Neuronal stem cell (in vitro differentiated cells): ENCODE measurements around the gene STK32B.

ENCODE experiments used
- DNase-seq: peaks from one replicate; pipeline ENCODE4 v3.0.0-alpha.2; 2013; ENCODE audit warnings: low spot score
- H2AFZ ChIP-seq: one replicate; pipeline ENCODE4 v1.6.1; 2013; ENCODE audit warnings: mild to moderate bottlenecking, low read length, inconsistent platforms
- H2AK5ac ChIP-seq: 2 replicates; pipeline ENCODE4 v1.6.1; 2013; ENCODE audit warnings: low read depth, mild to moderate bottlenecking, inconsistent platforms, low read length, moderate library complexity, mixed read lengths
- H2BK120ac ChIP-seq: 2 replicates; pipeline ENCODE4 v1.6.1; 2013; ENCODE audit warnings: low read depth, mild to moderate bottlenecking, inconsistent platforms, low read length, moderate library complexity, mixed read lengths
- H2BK12ac ChIP-seq: one replicate; pipeline ENCODE4 v1.6.1; 2013; ENCODE audit warnings: low read length, inconsistent platforms
- H2BK15ac ChIP-seq: 2 replicates; pipeline ENCODE4 v1.6.1; 2013; ENCODE audit warnings: mild to moderate bottlenecking, low read length, inconsistent platforms, mixed read lengths
- H2BK5ac ChIP-seq: one replicate; pipeline ENCODE4 v1.6.1; 2013; ENCODE audit warnings: inconsistent platforms, mild to moderate bottlenecking, low read length, moderate library complexity
- H3K14ac ChIP-seq: one replicate; pipeline ENCODE4 v1.6.1; 2013; ENCODE audit warnings: low read length, inconsistent platforms
- H3K18ac ChIP-seq: 2 replicates; pipeline ENCODE4 v1.6.1; 2013; ENCODE audit warnings: low read length, inconsistent platforms
- H3K23ac ChIP-seq: 2 replicates; pipeline ENCODE4 v1.6.1; 2013; ENCODE audit warnings: low read depth, mild to moderate bottlenecking, mixed read lengths, low read length, inconsistent platforms; ENCODE audit not compliant: poor library complexity
- H3K27ac ChIP-seq: replicated peaks from 3 replicates; pipeline ENCODE4 v1.5.1; 2013; ENCODE audit warnings: low read length, inconsistent platforms
- H3K27me3 ChIP-seq, 3 experiments: 2 replicates each; pipeline ENCODE4 v1.6.1; 2013; ENCODE audit warnings: low read length in 3 of 3, mild to moderate bottlenecking in 2 of 3, inconsistent platforms in 1 of 3, low read depth in 1 of 3, mixed read lengths in 1 of 3, moderate library complexity in 1 of 3; ENCODE audit not compliant: control insufficient read depth in 3 of 3, insufficient read depth in 3 of 3
- H3K36me3 ChIP-seq, 2 donors: replicated peaks in 1 of 2; 2 replicates each; pipeline ENCODE4 v1.6.1; 2013; ENCODE audit warnings: low read length in 2 of 2; ENCODE audit not compliant: control insufficient read depth in 2 of 2, insufficient read depth in 2 of 2
- H3K4ac ChIP-seq: 2 replicates; pipeline ENCODE4 v1.6.1; 2013; ENCODE audit warnings: inconsistent platforms, mild to moderate bottlenecking, low read length, moderate library complexity
- H3K4me1 ChIP-seq, 2 donors: 1 replicate in 1 of 2; 2 replicates in 1 of 2; pipeline ENCODE4 v1.6.1; 2013; ENCODE audit warnings: low read length in 2 of 2, low read depth in 1 of 2; ENCODE audit not compliant: control insufficient read depth in 2 of 2, insufficient read depth in 1 of 2
- H3K4me2 ChIP-seq: one replicate; pipeline ENCODE4 v1.6.1; 2013; ENCODE audit warnings: mild to moderate bottlenecking, low read length, inconsistent platforms; ENCODE audit not compliant: insufficient read depth, poor library complexity, severe bottlenecking
- H3K4me3 ChIP-seq, 2 donors: 2 replicates each; pipeline ENCODE4 v1.5.1; 2013; ENCODE audit warnings: low read length in 2 of 2, mild to moderate bottlenecking in 2 of 2, inconsistent platforms in 1 of 2, moderate library complexity in 1 of 2
- H3K79me1 ChIP-seq: one replicate; pipeline ENCODE4 v1.6.1; 2013; ENCODE audit warnings: low read depth, mild to moderate bottlenecking, inconsistent platforms, low read length, moderate library complexity
- H3K9ac ChIP-seq: one replicate; pipeline ENCODE4 v1.6.1; 2013; ENCODE audit warnings: mild to moderate bottlenecking, low read depth, low read length, inconsistent platforms; ENCODE audit not compliant: poor library complexity
- H3K9me3 ChIP-seq, 2 donors: replicated peaks in 1 of 2; 2 replicates each; pipeline versions ENCODE3 to v1.6.1; 2013; ENCODE audit warnings: low read length in 2 of 2, mild to moderate bottlenecking in 2 of 2, inconsistent platforms in 1 of 2, low read depth in 1 of 2, mixed read lengths in 1 of 2, moderate library complexity in 1 of 2; ENCODE audit not compliant: control insufficient read depth in 2 of 2, insufficient read depth in 1 of 2
- H4K8ac ChIP-seq: one replicate; pipeline ENCODE4 v1.6.1; 2013; ENCODE audit warnings: low read depth, mild to moderate bottlenecking, inconsistent platforms, low read length, moderate library complexity
- H4K91ac ChIP-seq: one replicate; pipeline ENCODE4 v1.6.1; 2013; ENCODE audit warnings: low read length, low read depth, mild to moderate bottlenecking, inconsistent platforms; ENCODE audit not compliant: poor library complexity
- WGBS, 2 donors: extraction: QIAGEN DNeasy Blood & Tissue Kit; methylation state at CpG; one replicate each; pipeline ENCODE4 v1.1.7; 2013; ENCODE audit warnings: missing lambda C conversion rate in 2 of 2, mixed read lengths in 1 of 2; ENCODE audit not compliant: insufficient read length in 2 of 2, insufficient replicate concordance in 1 of 2; ENCODE audit errors: extremely low coverage in 2 of 2; 5-methylcytosine and 5-hydroxymethylcytosine counted together

Gene STK32B

DNA sequence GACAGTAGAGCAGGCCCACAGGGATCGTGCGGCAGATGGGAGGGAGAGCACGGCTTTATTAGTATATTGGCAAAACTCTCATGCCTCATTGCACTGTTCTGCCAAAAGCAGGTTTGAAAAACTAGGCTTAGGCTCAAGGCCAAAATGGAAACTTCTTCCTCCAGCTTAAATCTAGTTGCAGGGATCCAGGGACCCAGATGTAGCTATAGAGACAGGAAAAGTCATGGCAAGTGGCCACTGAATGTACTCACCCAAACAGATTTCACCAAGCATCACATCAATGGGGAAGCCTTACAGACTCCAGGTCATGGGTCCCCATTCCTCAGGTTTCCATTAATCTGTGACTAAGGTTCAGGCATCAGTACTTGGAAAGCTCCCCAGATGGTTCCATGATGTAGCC, 149.2 kb downstream of the STK32B start:
- no peaks in the 10 kb centered on the region for H3K9me3 ChIP-seq
- no peak overlapping the region for H3K9ac ChIP-seq
- H3K18ac ChIP-seq, result no peak overlapping the region
- H3K4me1 ChIP-seq, result peaks cover 0 to 11% of the 10 kb centered on the region in 2 donors
- no peaks in the 10 kb centered on the region for H3K36me3 ChIP-seq
- no peak overlapping the region for H3K4ac ChIP-seq
- H2AK5ac ChIP-seq, result no peak overlapping the region
- no peak overlapping the region for H3K4me3 ChIP-seq
- H2BK12ac ChIP-seq, result no peak overlapping the region
- no peak for DNase-seq
- no peak overlapping the region for H3K23ac ChIP-seq
- no peaks in the 10 kb centered on the region for H3K27me3 ChIP-seq
- H2AFZ ChIP-seq, result no peak overlapping the region
- H3K4me2 ChIP-seq, result no peak overlapping the region
- no peak overlapping the region for H4K8ac ChIP-seq
- no peaks in the 10 kb centered on the region for H3K79me1 ChIP-seq
- H2BK5ac ChIP-seq, result no peak overlapping the region
- H2BK120ac ChIP-seq, result no peak overlapping the region
- WGBS, 2 donors, result no CpG with 5 or more reads among the region's 3 CpGs
- H3K27ac ChIP-seq, result no peak overlapping the region
- H4K91ac ChIP-seq, result no peak overlapping the region
- no peak overlapping the region for H2BK15ac ChIP-seq
- no peak overlapping the region for H3K14ac ChIP-seq

DNA sequence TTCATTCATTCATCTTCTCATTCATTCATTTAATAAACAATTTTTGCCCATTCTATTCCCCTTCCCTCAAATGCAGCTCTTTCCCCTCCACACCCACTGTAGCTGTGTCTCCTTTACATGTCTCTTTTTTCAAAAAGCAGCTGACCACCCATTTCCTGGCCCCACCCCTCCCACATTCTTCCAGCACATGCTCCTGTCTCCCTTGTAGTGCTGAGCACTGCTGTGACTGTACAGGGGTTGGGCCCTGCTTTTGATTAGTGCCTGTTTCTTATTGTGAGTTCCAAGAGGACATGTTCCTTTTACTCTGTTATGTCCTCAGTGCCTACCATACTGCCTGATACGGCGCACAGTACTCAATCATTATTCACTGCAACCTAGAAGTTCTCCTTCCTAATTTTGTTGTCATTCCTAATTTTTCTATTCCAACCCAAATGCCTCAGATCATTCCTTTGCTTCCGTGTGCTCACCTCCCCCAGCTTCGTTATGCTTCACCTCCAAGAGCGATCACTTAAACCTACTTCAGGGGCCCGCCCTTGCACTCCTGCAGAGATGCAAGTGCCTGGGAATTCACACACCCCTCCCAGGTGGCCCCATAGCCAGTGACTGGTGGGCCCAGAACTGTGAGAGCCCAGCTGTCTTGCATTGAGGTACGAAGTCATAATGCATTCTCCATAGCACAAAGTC, 152.2 kb downstream of the STK32B start:
- Histone ChIP-seq H3K79me1 (no peaks in the 10 kb centered on the region), H3K18ac (no peak overlapping the region), H2BK5ac (no peak overlapping the region), H2BK15ac (no peak overlapping the region), H2BK12ac (no peak overlapping the region), H4K91ac (no peak overlapping the region), H2BK120ac (no peak overlapping the region), H2AFZ (no peak overlapping the region), H3K14ac (no peak overlapping the region), H3K27me3 (no peaks in the 10 kb centered on the region), H3K27ac (no peak overlapping the region), H2AK5ac (no peak overlapping the region), H3K36me3 (no peaks in the 10 kb centered on the region), H3K4me3 (no peak overlapping the region), H3K4me1 (peaks cover 0 to 10% of the 10 kb centered on the region in 2 donors), H3K4me2 (no peak overlapping the region), H4K8ac (no peak overlapping the region), H3K4ac (no peak overlapping the region), H3K9ac (no peak overlapping the region), H3K23ac (no peak overlapping the region), H3K9me3 (no peaks in the 10 kb centered on the region)
- no CpG with 5 or more reads among the region's 7 CpGs for WGBS, 2 donors
- no peak for DNase-seq

DNA sequence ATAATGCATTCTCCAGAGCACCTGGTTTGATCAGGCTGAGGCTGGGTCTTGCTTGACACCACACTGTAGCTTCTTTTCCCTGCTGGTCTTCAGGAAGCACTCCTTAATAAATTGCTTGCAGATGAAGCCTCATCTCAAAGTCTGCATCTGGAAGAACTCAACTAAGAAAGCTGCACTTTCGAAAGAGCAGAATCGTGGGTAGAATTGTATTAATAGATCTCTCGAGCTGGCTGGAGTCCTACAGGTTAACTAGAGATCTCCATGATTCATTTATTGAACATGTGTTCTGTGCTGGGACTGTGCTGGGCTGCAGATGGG, 152.7 kb downstream of the STK32B start:
- H3K18ac ChIP-seq, result no peak overlapping the region
- no peak overlapping the region for H3K4me3 ChIP-seq
- no peak overlapping the region for H3K4ac ChIP-seq
- no peak overlapping the region for H2AFZ ChIP-seq
- no peaks in the 10 kb centered on the region for H3K36me3 ChIP-seq
- no peak for DNase-seq
- H2BK120ac ChIP-seq, result no peak overlapping the region
- no peak overlapping the region for H4K8ac ChIP-seq
- no peak overlapping the region for H3K9ac ChIP-seq
- peaks cover 0 to 5% of the 10 kb centered on the region in 2 donors for H3K4me1 ChIP-seq
- H3K27me3 ChIP-seq, result no peaks in the 10 kb centered on the region
- no peak overlapping the region for H2BK12ac ChIP-seq
- H2AK5ac ChIP-seq, result no peak overlapping the region
- H3K9me3 ChIP-seq, result no peaks in the 10 kb centered on the region
- H2BK15ac ChIP-seq, result no peak overlapping the region
- H4K91ac ChIP-seq, result no peak overlapping the region
- no peak overlapping the region for H3K14ac ChIP-seq
- no peak overlapping the region for H3K23ac ChIP-seq
- no peak overlapping the region for H3K27ac ChIP-seq
- no peak overlapping the region for H3K4me2 ChIP-seq
- no peak overlapping the region for H2BK5ac ChIP-seq
- WGBS, 2 donors, result no CpG with 5 or more reads among the region's 3 CpGs
- no peaks in the 10 kb centered on the region for H3K79me1 ChIP-seq

DNA sequence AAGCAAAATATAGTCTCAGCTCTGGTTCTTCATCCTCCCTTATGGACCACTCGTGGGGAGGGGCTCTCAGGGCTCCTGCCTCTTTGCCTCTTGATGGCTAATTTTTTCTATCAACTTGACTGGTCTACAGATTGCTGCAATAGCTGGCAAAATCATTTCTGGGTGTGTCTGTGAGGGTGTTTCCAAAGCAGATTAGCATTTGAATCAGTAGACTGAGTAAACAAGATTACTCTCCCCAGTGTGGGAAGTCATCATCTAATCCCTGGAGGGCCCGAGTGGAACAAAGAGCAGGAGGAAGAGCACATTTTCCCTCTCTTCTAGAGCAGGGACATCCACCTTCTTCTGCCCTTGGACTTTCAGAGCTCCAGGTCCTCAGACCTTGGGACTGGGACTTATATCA, 153.5 kb downstream of the STK32B start:
- Histone ChIP-seq H3K4me2 (no peak overlapping the region), H3K9ac (no peak overlapping the region), H3K79me1 (no peaks in the 10 kb centered on the region), H3K27me3 (no peaks in the 10 kb centered on the region), H2BK5ac (no peak overlapping the region), H3K23ac (no peak overlapping the region), H3K14ac (no peak overlapping the region), H3K9me3 (no peaks in the 10 kb centered on the region), H2AK5ac (no peak overlapping the region), H3K4me3 (no peak overlapping the region), H2BK15ac (no peak overlapping the region), H2BK120ac (no peak overlapping the region), H3K4me1 (peaks cover 0 to 2% of the 10 kb centered on the region in 2 donors), H3K36me3 (no peaks in the 10 kb centered on the region), H3K27ac (no peak overlapping the region), H2AFZ (no peak overlapping the region), H2BK12ac (no peak overlapping the region), H4K91ac (no peak overlapping the region), H4K8ac (no peak overlapping the region), H3K18ac (no peak overlapping the region), H3K4ac (no peak overlapping the region)
- no peak for DNase-seq
- WGBS, 2 donors, result no CpG with 5 or more reads among the region's 2 CpGs
